Measurements from ENCODE around the gene ABCC9.

Gene ABCC9

GRCh38 chr12:21865846-21866245, 75.4 kb downstream of the ABCC9 start:
- DNase-seq: no peak

- no peak for DNase-seq
Measured at GRCh38 chr12:21860534-21860933, 80.7 kb downstream of the ABCC9 start.

- DNase-seq: no peak
Measured at GRCh38 chr12:21860128-21860527, 81.1 kb downstream of the ABCC9 start.

GRCh38 chr12:21852251-21852650, 89.0 kb downstream of the ABCC9 start:
- DNase-seq: no peak

- DNase-seq: no peak
Measured at GRCh38 chr12:21851151-21851550, 90.1 kb downstream of the ABCC9 start.

GRCh38 chr12:21850419-21850818, 90.8 kb downstream of the ABCC9 start:
- DNase-seq: no peak

DNA sequence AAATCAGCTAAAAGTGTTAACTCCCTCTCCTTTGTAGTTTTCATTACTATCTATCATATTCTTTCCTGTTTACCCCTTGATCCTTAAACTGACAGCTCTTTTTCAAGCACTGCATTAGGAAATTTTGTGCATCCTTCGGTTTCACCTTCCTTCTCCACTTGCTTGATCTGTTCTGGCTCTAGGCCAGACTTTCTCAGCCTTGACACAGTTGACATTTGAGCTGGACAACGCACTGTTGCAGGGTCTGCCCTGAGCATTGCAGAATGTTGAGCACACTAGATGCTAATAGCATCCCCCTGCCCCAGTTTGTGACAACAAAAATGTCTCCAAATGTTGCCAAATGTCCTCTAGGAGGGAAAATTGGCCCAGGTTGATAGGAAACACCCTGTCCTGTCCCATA, 91.3 kb downstream of the ABCC9 start:
- no peak for DNase-seq

- DNase-seq: no peak
Measured at GRCh38 chr12:21848192-21848591, 93.0 kb downstream of the ABCC9 start.

GRCh38 chr12:21843795-21844194, 97.4 kb downstream of the ABCC9 start:
- DNase-seq: no peak

GRCh38 chr12:21839776-21840175, 101.5 kb downstream of the ABCC9 start:
- no peak for DNase-seq

DNA sequence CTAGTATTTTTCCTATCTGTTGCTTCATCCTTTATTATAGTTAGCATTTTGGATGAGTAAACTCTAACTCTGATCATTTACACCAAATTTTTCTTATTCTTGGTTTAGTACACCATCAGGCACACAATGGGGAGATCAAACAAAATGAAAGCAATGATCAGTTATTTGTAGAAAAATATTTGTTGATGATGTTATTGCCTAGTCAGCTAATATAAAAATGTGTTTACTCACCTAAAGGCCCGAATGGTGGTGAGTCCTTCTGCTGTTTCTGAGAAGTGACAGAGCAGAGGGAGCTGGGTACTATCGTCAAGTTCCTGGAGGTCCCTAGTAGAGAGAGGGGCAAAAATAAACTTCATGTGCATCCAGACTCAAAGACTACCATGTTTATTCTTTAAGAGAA, 103.4 kb downstream of the ABCC9 start:
- DNase-seq: no peak

DNA sequence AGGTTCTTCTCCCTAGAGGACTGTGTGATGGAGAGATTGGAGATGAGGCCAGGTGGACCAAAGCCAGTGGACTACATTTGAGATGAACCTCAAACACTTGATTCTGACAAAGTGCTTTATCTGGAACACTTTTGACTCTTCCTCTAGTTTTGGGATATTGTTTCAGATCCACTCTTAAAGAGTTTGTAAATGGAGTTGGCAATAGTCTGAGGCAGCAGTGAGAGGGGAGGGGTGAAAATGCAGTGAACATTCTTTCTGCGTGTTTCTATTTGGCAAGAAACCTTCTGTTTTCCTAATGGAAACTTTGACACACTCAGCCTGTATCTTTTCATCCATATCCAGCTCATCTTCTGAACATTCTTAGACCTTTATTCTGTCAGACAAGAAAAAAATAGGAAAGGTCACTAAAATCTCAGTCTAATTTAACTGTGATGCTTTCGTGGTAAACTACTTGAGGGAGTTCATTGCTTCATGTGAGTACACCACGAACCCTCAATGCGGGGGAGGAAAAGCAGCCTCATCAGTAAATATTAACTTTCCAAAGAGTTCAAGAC, 109.4 kb downstream of the ABCC9 start:
- no peak for DNase-seq

DNA sequence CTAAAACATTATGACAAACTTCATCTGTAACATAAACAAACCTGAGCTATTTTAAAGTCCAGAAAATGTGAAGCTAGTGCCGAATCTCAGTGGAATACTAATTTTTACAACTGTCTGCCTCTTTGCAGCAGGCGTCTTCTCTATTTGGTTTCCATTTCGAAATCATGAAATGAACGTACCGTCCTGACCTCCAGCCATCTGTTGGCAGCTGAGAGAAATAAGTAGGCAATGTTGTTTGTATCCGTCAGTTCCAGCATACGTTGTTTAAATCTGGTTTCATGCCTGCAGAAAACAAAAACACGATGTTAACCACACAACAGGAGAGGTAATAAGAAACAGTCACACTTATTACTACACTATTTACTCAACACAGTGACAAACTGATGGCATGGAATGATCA, 112.4 kb downstream of the ABCC9 start:
- no peak for DNase-seq

DNA sequence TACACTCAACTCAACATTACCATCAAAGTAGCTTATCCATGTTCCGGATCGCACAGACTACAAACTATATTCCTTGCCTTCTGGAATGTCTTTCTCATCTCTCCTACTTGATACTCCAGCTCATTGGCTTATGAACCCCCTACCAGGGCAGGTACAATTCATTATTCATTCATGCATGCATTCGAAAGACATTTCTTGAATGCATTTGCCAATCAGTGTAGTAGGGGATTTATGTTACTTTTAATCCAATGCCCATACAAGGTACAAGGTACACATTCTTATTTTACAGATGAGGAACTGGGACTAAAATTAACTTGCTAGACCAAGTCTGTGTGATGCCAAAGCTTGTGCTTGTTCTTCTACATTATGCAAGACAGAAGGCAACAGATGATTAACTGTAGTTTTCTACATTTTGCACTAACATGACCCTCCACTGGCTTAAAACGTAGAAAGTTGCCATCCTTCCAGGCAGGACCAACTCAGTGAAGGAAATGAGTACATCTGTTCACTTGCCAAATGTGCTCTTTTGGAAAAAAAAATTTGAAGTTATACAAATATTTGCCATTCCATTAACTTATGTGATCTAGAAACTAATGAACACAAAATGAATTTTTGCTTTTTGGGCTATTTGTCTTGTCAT, 113.0 kb downstream of the ABCC9 start:
- no peak for DNase-seq

DNA sequence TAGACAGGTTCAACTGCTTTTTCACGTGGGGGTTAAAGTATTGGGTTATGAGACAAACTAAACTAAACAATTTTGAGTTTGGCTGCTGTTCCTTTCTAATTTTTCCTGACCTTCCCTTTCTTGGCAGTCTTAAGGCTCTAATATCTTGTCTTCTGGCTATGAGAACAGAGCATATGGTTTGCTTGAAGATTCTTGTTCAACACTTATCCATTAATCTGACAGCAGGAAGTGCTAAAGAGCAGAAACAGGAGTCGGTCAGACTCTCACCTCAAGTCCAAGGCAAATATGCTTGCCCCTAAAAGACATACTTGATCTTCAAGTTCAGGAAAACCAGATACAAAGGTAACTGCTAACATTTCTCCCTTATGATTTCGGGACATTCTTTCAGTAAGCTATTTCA, 114.1 kb downstream of the ABCC9 start:
- no peak for DNase-seq

DNA sequence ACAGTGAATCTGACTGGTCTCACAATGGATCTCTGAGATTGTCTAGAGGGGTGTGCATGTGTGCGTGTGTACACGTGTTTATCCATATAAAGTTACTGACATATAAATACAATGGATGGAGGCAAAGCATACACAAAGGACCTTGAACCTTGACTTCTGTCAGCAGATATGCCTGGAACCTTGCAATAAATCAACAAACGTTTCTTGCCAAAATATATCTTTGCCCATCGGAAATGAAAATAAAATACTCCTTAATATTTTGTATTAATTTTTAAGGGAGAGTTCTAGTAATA, 114.7 kb downstream of the ABCC9 start:
- DNase-seq: no peak

GRCh38 chr12:21825886-21826617, 115.2 kb downstream of the ABCC9 start:
- no peak for DNase-seq

- no peak for DNase-seq
Measured at GRCh38 chr12:21823581-21823980, 117.6 kb downstream of the ABCC9 start.

DNA sequence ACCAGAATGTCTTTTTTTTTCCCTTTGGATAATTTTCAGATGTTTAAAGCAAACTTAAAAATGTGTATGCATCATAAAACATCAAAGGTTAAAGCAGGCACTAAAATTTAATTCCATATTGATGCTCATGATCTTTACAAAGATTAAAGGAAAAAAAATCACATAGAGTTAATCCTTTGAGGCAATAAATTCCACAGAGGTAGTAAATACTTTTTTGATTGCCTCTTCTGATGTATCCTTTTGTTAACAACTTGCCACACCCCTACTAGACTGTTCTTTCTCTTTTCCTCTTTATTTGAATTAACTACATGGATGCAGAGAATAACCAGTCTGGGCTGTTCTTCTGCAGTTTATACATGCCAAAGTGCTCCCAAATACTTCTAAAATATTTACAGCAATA, 121.5 kb downstream of the ABCC9 start:
- DNase-seq: no peak

DNA sequence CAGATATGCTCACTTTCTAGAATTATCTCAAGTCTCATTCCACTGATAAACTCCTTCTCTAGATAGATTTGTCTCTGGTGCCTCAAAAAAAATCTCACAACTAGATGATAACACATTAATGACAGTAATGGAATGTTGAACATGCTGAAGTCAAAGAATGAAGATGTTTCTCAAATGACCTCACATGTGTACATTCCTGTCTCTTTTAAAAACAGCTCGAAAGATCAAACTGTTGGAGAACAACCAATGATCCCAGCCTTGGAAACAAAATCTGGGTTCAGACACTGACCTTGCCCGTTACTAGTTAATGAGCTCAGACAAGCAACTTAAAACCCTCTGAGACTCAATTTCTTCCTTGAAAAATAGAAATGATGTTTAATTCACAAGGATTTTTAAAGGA, 122.0 kb downstream of the ABCC9 start:
- no peak for DNase-seq

DNA sequence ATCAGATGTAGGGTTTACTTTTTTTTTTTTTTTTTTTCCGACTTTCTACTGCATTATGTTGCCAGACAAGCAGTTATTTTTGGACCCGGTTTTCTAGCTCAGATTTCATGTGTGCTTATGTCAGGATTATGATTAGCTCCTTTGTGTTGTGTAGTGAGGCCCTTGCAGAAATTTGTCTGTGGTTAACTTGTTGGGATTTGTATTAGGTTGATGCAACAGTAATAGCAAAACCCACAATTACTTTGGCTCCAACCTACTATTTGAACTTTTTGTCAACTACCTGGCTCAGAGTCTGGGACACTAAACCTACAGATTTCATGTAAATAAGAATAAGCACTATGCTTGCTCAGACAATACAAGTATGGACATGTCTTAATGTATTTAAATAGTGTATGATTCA, 122.6 kb downstream of the ABCC9 start:
- DNase-seq: no peak

DNA sequence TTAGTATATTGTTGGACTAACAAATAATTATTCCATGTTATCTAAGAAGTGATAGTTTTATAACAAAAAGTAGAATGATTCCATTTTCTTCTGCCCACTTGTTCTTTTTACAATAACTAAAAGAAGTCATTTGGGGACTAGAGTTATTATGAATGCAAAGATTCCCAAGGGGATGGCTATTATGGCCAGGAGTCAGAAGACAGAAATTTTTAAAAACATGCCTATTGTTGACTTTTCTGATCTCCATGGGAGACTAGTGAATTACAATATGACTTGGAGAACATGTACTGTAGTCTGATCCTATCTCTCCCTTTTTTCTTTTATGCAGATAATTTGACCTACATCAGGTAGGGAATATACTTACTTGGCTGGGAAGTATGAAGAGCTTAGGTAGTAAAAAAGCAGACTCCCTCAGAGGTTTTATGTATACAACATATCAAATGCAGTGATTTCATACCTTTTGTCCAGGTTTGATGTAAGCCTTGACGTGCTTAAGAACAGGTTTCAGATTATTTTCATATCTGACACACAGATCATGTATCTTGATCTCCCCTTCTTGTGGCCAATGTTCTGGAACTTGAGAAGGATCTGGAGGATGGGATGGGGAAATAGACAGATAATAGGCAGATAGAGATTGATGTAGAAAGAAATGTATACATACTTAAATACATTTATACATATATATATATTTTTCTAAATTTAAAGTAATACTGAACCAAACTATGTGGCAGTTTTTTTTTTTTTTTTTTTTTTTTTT, 125.7 kb downstream of the ABCC9 start:
- no peak for DNase-seq

- no peak for DNase-seq
Measured at GRCh38 chr12:21814814-21815213, 126.4 kb downstream of the ABCC9 start.

GRCh38 chr12:21814327-21814726, 126.9 kb downstream of the ABCC9 start:
- DNase-seq: no peak
